A549 (cell line): ENCODE measurements around the gene TMEM51. TPM values are rescaled to one million over a fixed set of nuclear protein-coding genes. Genes with fewer than 3 reads are reported as not detected.

Source experiments
- ATAC-seq, 2 experiments: fragments of 200-7000 bp in 1 of 2; fragments of >200 bp in 1 of 2; cut with Nextera tagmentation in 1 of 2; cut with Tn5 transposase in 1 of 2; 3 replicates each; pipeline versions ENCODE4 v1.8.0 to v1.9.1; 2018 to 2020; ENCODE audit warnings: mild to moderate bottlenecking in 1 of 2, moderate library complexity in 1 of 2
- CTCF ChIA-PET: fragments of 300-600 bp; sonication (Branson Sonifier 250); formaldehyde crosslinking; extraction: SDS; loops from one replicate; lab custom pipeline; 2021; ENCODE audit warnings: antibody characterized with exemption, inconsistent platforms; lab: Yijun Ruan, JAX
- POLR2A ChIA-PET: fragments of 350-600 bp; formaldehyde crosslinking; extraction: SDS; loops from one replicate; lab custom pipeline; 2021; ENCODE audit warnings: antibody characterized with exemption, inconsistent platforms; lab: Yijun Ruan, JAX
- DNase-seq, 2 experiments: peaks; one replicate each; pipeline versions ENCODE4 v3.0.0 to v3.0.0-alpha.2; 2011 to 2016; ENCODE audit warnings: low read depth in 1 of 2, low spot score in 1 of 2
- FAIRE-seq: peaks from 2 replicates; lab custom pipeline; 2011; peaks lifted over from hg19 to GRCh38; lab: Jason Lieb, UNC
- H3K27ac ChIP-seq, 2 experiments: fragments of >200 bp; sonication (Bioruptor Twin); formaldehyde crosslinking; 3 replicates each; pipeline ENCODE4 v1.5.1; 2016 to 2017
- H3K4me1 ChIP-seq: fragments of >200 bp; sonication (Bioruptor Twin); formaldehyde crosslinking; 3 replicates; pipeline ENCODE4 v1.6.1; 2016
- H3K4me2 ChIP-seq: fragments of >200 bp; sonication (Bioruptor Twin); formaldehyde crosslinking; 3 replicates; pipeline ENCODE4 v1.6.1; 2016
- H3K4me3 ChIP-seq: fragments of >200 bp; sonication (Bioruptor Twin); formaldehyde crosslinking; 3 replicates; pipeline ENCODE4 v1.5.1; 2016
- H3K9me3 ChIP-seq: fragments of >200 bp; sonication (Bioruptor Twin); formaldehyde crosslinking; 3 replicates; pipeline ENCODE4 v1.6.1; 2016
- ATOH8 ChIP-seq: fragments of 250-450 bp; sonication (Bioruptor Pico); IDR thresholded peaks from 2 replicates; pipeline ENCODE4 v1.5.0; 2020; ENCODE audit warnings: low read depth, mild to moderate bottlenecking, moderate library complexity
- CBX8 ChIP-seq: fragments of 200-600 bp; sonication (generic); IDR thresholded peaks from 2 replicates; pipeline ENCODE4 v1.6.1; 2016
- CEBPB ChIP-seq, 2 experiments: fragments of >200 bp in 1 of 2; sonication (Bioruptor Twin) in 1 of 2; formaldehyde crosslinking in 1 of 2; IDR thresholded peaks; 2 replicates each; pipeline ENCODE4 v1.6.1; 2012 to 2016
- CHD2 ChIP-seq: fragments of 150-350 bp; IDR thresholded peaks from 2 replicates; pipeline ENCODE4 v1.6.1; 2014; ENCODE audit warnings: low read length; ENCODE audit not compliant: partially characterized antibody
- CHD4 ChIP-seq: fragments of 200-600 bp; sonication (generic); IDR thresholded peaks from 2 replicates; pipeline ENCODE4 v1.6.1; 2016; ENCODE audit warnings: antibody characterized with exemption, mild to moderate bottlenecking, borderline replicate concordance
- EHF ChIP-seq: fragments of 250-450 bp; sonication (Bioruptor Pico); IDR thresholded peaks from 2 replicates; pipeline ENCODE4 v1.5.0; 2020; ENCODE audit warnings: mild to moderate bottlenecking
- EHMT2 ChIP-seq: fragments of 200-600 bp; sonication (generic); IDR thresholded peaks from 2 replicates; pipeline ENCODE4 v1.6.1; 2016; ENCODE audit warnings: antibody characterized with exemption, low read depth, mild to moderate bottlenecking, moderate library complexity
- EP300 ChIP-seq, 2 experiments: fragments of >200 bp; sonication (Bioruptor Twin); formaldehyde crosslinking; IDR thresholded peaks; 2 replicates in 1 of 2; 3 replicates in 1 of 2; pipeline ENCODE4 v1.6.1; 2016 to 2017
- ESRRA ChIP-seq: fragments of 150-350 bp; IDR thresholded peaks from 2 replicates; pipeline ENCODE4 v1.6.1; 2014; ENCODE audit warnings: mild to moderate bottlenecking, low read length, borderline replicate concordance
- FOSB ChIP-seq: fragments of 250-450 bp; sonication (Bioruptor Pico); IDR thresholded peaks from 2 replicates; pipeline ENCODE4 v1.5.0; 2020; ENCODE audit warnings: mild to moderate bottlenecking, moderate library complexity
- FOSL2 ChIP-seq, 2 experiments: fragments of 450-650 bp in 1 of 2; fragments of >200 bp in 1 of 2; sonication (Bioruptor Twin) in 1 of 2; formaldehyde crosslinking; IDR thresholded peaks; 2 replicates each; pipeline versions ENCODE4 v1.5.0 to v1.6.1; 2016 to 2020; ENCODE audit warnings: mild to moderate bottlenecking in 1 of 2, moderate library complexity in 1 of 2
- GATA3 ChIP-seq: IDR thresholded peaks from 2 replicates; pipeline ENCODE4 v1.6.1; 2012; ENCODE audit warnings: borderline replicate concordance
- HDAC2 ChIP-seq: fragments of 200-600 bp; sonication (generic); IDR thresholded peaks from 2 replicates; pipeline ENCODE4 v1.6.1; 2016
- HES2 ChIP-seq: fragments of >200 bp; sonication (Bioruptor Twin); formaldehyde crosslinking; IDR thresholded peaks from 2 replicates; pipeline ENCODE4 v1.6.1; 2016
- JUN ChIP-seq, 2 experiments: fragments of >200 bp; sonication (Bioruptor Twin); formaldehyde crosslinking; IDR thresholded peaks; 2 replicates in 1 of 2; 3 replicates in 1 of 2; pipeline ENCODE4 v1.6.1; 2016 to 2017
- JUNB ChIP-seq: fragments of >200 bp; sonication (Bioruptor Twin); formaldehyde crosslinking; IDR thresholded peaks from 2 replicates; pipeline ENCODE4 v1.6.1; 2016
- KDM1A ChIP-seq: fragments of 200-600 bp; sonication (generic); IDR thresholded peaks from 2 replicates; pipeline ENCODE4 v1.6.1; 2016; ENCODE audit warnings: low read depth, mild to moderate bottlenecking
- MAFK ChIP-seq: fragments of 450-650 bp; IDR thresholded peaks from 2 replicates; pipeline ENCODE4 v1.6.1; 2014; ENCODE audit not compliant: partially characterized antibody
- MAX ChIP-seq: IDR thresholded peaks from 2 replicates; pipeline ENCODE4 v1.6.1; 2012
- MYC ChIP-seq: IDR thresholded peaks from 2 replicates; pipeline ENCODE4 v1.6.1; 2012; ENCODE audit warnings: mild to moderate bottlenecking, inconsistent platforms, low read length, improper control_type of control experiment, borderline replicate concordance
- NFE2L2 ChIP-seq: fragments of 150-350 bp; conservative IDR thresholded peaks from 2 replicates; pipeline ENCODE4 v1.6.1; 2014; ENCODE audit warnings: low read length
- NPAS2 ChIP-seq: fragments of 250-450 bp; sonication (Bioruptor Pico); IDR thresholded peaks from 2 replicates; pipeline ENCODE4 v1.8.0; 2022; ENCODE audit warnings: mild to moderate bottlenecking, moderate library complexity, borderline replicate concordance
- PBX3 ChIP-seq: IDR thresholded peaks from 2 replicates; pipeline ENCODE4 v1.6.1; 2012
- POLR2A ChIP-seq: IDR thresholded peaks from 2 replicates; pipeline ENCODE4 v1.6.1; 2012; ENCODE audit warnings: mild to moderate bottlenecking, low read length
- POLR2AphosphoS2 ChIP-seq: conservative IDR thresholded peaks from 2 replicates; pipeline ENCODE4 v1.6.1; 2012; ENCODE audit warnings: low read length, improper control_type of control experiment, inconsistent platforms
- RAD21 ChIP-seq, 2 experiments: fragments of >200 bp in 1 of 2; sonication (Bioruptor Twin) in 1 of 2; formaldehyde crosslinking in 1 of 2; IDR thresholded peaks in 1 of 2; conservative IDR thresholded peaks in 1 of 2; 2 replicates in 1 of 2; 3 replicates in 1 of 2; pipeline ENCODE4 v1.6.1; 2012 to 2018; ENCODE audit warnings: inconsistent platforms in 1 of 2
- RARB ChIP-seq: fragments of 250-450 bp; sonication (Bioruptor Pico); IDR thresholded peaks from 2 replicates; pipeline ENCODE4 v1.8.0; 2021; ENCODE audit warnings: mild to moderate bottlenecking, moderate library complexity
- RCOR1 ChIP-seq: fragments of 150-350 bp; IDR thresholded peaks from 2 replicates; pipeline ENCODE4 v1.6.1; 2014; ENCODE audit warnings: antibody characterized with exemption, low read length, low read depth
- RNF2 ChIP-seq: fragments of 200-600 bp; sonication (generic); IDR thresholded peaks from 2 replicates; pipeline ENCODE4 v1.6.1; 2016; ENCODE audit warnings: low read depth, mild to moderate bottlenecking, antibody characterized with exemption, moderate library complexity, borderline replicate concordance
- SMC3 ChIP-seq: fragments of >200 bp; sonication (Bioruptor Twin); formaldehyde crosslinking; IDR thresholded peaks from 3 replicates; pipeline ENCODE4 v1.6.1; 2018; ENCODE audit warnings: inconsistent platforms
- SREBF2 ChIP-seq: fragments of 450-650 bp; IDR thresholded peaks from 2 replicates; pipeline ENCODE4 v1.6.1; 2014; ENCODE audit warnings: mild to moderate bottlenecking, moderate library complexity
- USF2 ChIP-seq: fragments of 450-650 bp; IDR thresholded peaks from 2 replicates; pipeline ENCODE4 v1.6.1; 2014; ENCODE audit warnings: antibody characterized with exemption
- ZC3H11A ChIP-seq: fragments of 450-650 bp; IDR thresholded peaks from 2 replicates; pipeline ENCODE4 v1.6.1; 2014; ENCODE audit warnings: antibody characterized with exemption, mild to moderate bottlenecking
- ZNF302 ChIP-seq: fragments of 250-450 bp; sonication (Bioruptor Pico); IDR thresholded peaks from 2 replicates; pipeline ENCODE4 v1.9.0; 2021; ENCODE audit warnings: inconsistent platforms, mild to moderate bottlenecking, moderate library complexity
- WGBS: methylation state at CpG from one replicate; pipeline ENCODE4 v1.1.6; 2017; ENCODE audit errors: missing lambda C conversion rate; 5-methylcytosine and 5-hydroxymethylcytosine counted together
- polyA plus RNA-seq, 4 experiments: library from polyadenylated mRNA; depleted of rRNA in 3 of 4; stranded (reverse); fragments of >200 nt; fragmentation: RNase III in 1 of 4; extraction: RNeasy Plus Mini Kit Qiagen cat#74134 plus additional on column Dnase treatment in 1 of 4; gene quantifications; 2 replicates in 3 of 4; 3 replicates in 1 of 4; pipeline ENCODE4 v1.2.3, GENCODE V29; 2011 to 2017

The TMEM51 gene
- polyA plus RNA-seq, 2 of the 4 experiments (the other 2 are of a cell fraction): 20.0 to 22.8 TPM

GRCh38 chr1:15178571-15179484 is 25.3 kb downstream of the TMEM51 start:
- POLR2A ChIA-PET: interaction anchor here (1.0 to 3.3 kb wide), 5 partner anchors 10 to 26 kb away, joined by 3 to 18 read pairs (median 4); partner anchors contain the start of gene TMEM51
- H3K4me2 ChIP-seq: peak overlapping the region; percentile 80
- H3K4me3 ChIP-seq: no peak overlapping the region
- DNase-seq (peak in 1 of 2 experiments; percentile 79), FAIRE-seq (no peak), ATAC-seq (peak; percentile 87 to 91)
- peaks cover 74% of the 10 kb centered on the region for H3K4me1 ChIP-seq
- peak overlapping the region; percentile 82 to 88 for H3K27ac ChIP-seq
- WGBS: 19% methylated on average over 8 of the region's 9 CpGs
- TF ChIP-seq EP300 (IDR thresholded peaks at IDR 0.05) (peak; percentile 59 to 70; a peak in 2 of 5 replicates), MYC (no peak), JUNB (peak; percentile 84), NFE2L2 (no peak), PBX3 (peak; percentile 75; the same call in 1 of the 2 replicates), ATOH8 (CRISPR knock-in tag) (0 out of 2 replicates have a peak, but pooled peaks have one; percentile 47), RCOR1 (no peak), CBX8 (no peak), FOSB (CRISPR knock-in tag) (no peak), RAD21 (conservative IDR thresholded peaks at IDR 0.05 in 1 of 2, IDR thresholded peaks at IDR 0.05 in 1 of 2) (no peak), ZNF302 (CRISPR knock-in tag) (no peak), JUN (IDR thresholded peaks at IDR 0.05) (peak in 1 of 2 experiments; percentile 40; a peak in 1 of 5 replicates), CHD4 (peak; percentile 83; the same call in 1 of the 2 replicates), POLR2AphosphoS2 (no peak), ZC3H11A (no peak), RNF2 (no peak), RARB (CRISPR knock-in tag) (no peak), CEBPB (IDR thresholded peaks at IDR 0.05) (peak in 1 of 2 experiments; percentile 39; a peak in 1 of 4 replicates), ESRRA (no peak), MAX (no peak), GATA3 (peak; percentile 36; the same call in 1 of the 2 replicates), HDAC2 (peak; percentile 94), FOSL2 (IDR thresholded peaks at IDR 0.05) (peak; percentile 79), FOSL2 (CRISPR knock-in tag; IDR thresholded peaks at IDR 0.05) (peak; percentile 81), NPAS2 (CRISPR knock-in tag) (no peak), POLR2A (no peak), MAFK (peak; percentile 40), CHD2 (no peak), EHMT2 (no peak), HES2 (no peak), USF2 (no peak), KDM1A (peak; percentile 97), SREBF2 (no peak), SMC3 (no peak), EHF (CRISPR knock-in tag) (no peak)
- CTCF ChIA-PET: interaction anchor here (0.8 to 2.2 kb wide), 7 partner anchors 10 to 252 kb away, joined by 3 to 7 read pairs (median 4); partner anchors contain the start of gene TMEM51
- H3K9me3 ChIP-seq: no peaks in the 10 kb centered on the region
